Astrocyte of the spinal cord (primary cell): ENCODE results near the gene KCNK4.
"Not testable (repeated sequence)": the region's sequence is repeated elsewhere in the genome, so short reads cannot be mapped to it uniquely, and the experiment has no call there.

Source experiments
- DNase-seq: peaks from one replicate; pipeline ENCODE4 v3.0.0; 2011; ENCODE audit warnings: low read depth, low spot score
- H3K4me3 ChIP-seq: 2 replicates; pipeline ENCODE4 v1.5.1; 2011; ENCODE audit warnings: low read depth, mild to moderate bottlenecking, low read length, moderate library complexity
- in situ Hi-C: cut with HindIII; loops from 2 replicates; pipeline ENCODE4 v1.10.0; 2017; ENCODE audit warnings: low sequenced_read_pairs
- TF ChIP-seq, protein P1 (sequence below): IDR thresholded peaks from 2 replicates; pipeline ENCODE4 v1.5.1; 2012; ENCODE audit warnings: low read depth, mild to moderate bottlenecking, low read length, inconsistent platforms

The KCNK4 gene

DNA sequence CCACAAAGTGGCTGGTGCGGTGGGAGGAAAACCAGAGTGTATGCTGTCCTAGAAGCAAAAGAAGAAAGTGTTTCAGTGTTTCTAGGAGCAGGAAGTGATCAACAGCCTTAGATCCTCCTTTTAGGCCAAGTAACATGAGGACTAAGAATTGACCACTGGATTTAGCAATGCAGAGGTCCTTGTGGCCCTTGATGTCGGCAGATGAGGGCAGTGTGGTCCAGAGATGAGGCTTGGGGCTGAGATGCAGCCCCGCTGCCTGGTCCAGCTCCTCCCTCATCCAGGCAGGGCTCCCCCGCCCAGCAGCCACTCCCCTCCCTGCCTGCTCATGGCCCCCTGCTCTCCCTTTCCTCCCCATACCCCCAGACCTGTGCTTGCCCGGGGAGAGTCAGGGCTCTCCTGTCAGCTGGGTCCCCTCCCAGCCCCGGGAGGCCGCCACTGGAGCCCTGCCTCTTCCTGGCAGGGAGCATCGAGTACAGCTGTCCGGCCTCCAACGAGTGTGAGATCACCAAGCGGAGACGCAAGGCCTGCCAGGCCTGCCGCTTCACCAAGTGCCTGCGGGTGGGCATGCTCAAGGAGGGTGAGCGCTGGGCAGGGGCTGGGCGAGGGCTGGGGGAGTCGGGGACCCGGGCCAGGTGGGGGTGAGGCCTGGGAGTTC is 22.5 kb downstream of the KCNK4 start:
- no peak for DNase-seq
- TF ChIP-seq, protein P1, sequence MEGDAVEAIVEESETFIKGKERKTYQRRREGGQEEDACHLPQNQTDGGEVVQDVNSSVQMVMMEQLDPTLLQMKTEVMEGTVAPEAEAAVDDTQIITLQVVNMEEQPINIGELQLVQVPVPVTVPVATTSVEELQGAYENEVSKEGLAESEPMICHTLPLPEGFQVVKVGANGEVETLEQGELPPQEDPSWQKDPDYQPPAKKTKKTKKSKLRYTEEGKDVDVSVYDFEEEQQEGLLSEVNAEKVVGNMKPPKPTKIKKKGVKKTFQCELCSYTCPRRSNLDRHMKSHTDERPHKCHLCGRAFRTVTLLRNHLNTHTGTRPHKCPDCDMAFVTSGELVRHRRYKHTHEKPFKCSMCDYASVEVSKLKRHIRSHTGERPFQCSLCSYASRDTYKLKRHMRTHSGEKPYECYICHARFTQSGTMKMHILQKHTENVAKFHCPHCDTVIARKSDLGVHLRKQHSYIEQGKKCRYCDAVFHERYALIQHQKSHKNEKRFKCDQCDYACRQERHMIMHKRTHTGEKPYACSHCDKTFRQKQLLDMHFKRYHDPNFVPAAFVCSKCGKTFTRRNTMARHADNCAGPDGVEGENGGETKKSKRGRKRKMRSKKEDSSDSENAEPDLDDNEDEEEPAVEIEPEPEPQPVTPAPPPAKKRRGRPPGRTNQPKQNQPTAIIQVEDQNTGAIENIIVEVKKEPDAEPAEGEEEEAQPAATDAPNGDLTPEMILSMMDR = no peak
- in situ Hi-C loops = no loop called here
- H3K4me3 ChIP-seq = no peak overlapping the region

GRCh38 chr11:64314146-64314804 is 23.2 kb downstream of the KCNK4 start:
- TF ChIP-seq, protein P1 = peak; percentile 22
- in situ Hi-C loops = no loop called here
- H3K4me3 ChIP-seq = no peak overlapping the region
- DNase-seq = no peak

DNA sequence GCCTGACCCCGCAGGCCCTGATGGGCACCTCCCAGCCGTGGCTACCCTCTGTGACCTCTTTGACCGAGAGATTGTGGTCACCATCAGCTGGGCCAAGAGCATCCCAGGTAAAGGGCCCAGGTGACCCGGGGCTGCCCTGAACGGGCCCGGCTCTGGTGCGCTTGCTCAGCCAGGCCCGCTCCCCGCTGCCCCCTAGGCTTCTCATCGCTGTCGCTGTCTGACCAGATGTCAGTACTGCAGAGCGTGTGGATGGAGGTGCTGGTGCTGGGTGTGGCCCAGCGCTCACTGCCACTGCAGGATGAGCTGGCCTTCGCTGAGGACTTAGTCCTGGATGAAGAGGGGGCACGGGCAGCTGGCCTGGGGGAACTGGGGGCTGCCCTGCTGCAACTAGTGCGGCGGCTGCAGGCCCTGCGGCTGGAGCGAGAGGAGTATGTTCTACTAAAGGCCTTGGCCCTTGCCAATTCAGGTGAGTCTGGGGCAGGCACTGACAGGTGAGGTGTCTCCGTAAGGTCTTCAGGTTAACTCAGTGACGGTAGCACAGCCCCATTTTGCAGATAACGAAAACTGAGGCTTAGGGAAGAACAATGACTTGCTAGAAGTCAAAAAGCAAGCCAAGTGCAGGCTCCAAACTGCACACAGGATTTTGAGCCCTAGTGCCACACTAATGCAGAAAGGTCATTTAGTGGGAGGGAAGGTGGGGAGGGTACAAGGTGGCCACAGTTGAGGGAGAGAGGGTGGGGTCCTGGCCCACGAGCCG is 23.9 kb downstream of the KCNK4 start:
- DNase-seq = no peak
- in situ Hi-C loops = no loop called here
- TF ChIP-seq, protein P1 = no peak
- H3K4me3 ChIP-seq = no peak overlapping the region

- DNase-seq, in situ Hi-C loops, H3K4me3 ChIP-seq: not testable (repeated sequence)
Observed at GRCh38 chr11:64315667-64316526, 24.8 kb downstream of the KCNK4 start.

- TF ChIP-seq, protein P1 = peak; percentile 2
- in situ Hi-C loops = no loop called here
- H3K4me3 ChIP-seq = peak overlapping the region; percentile 97
- no peak for DNase-seq
Observed at GRCh38 chr11:64316672-64317324, 25.7 kb downstream of the KCNK4 start.

DNA sequence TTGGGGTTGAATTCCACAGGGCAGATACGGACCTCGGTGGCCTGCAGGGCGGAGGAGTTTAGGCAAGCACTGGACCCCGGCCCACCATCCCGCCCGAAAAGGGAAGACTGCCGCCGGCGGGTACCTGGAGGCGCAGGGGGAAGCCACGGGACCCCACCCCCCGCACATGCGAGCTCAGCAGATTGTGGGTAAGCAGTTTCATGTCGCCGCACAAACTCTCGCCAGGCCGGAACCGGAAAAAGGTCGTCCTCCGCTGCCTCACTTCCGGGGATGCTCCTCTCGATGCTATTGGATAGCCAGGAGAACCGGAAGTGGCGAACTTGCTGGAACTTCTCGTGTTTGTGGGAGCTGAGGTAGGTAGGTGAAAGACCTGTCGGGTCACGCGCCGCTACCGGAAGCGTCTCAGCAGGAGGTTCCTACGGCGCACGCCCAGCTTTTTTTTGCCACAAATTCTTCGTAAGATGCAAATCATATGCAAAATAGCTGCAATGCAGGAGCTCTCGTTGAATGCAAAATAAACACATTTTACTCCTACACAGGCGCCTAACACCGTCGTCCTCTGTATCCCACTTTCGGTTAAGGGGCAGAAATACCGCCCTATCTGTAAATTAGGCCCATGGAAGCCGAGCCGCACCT is 26.3 kb downstream of the KCNK4 start, which contains the start of gene TRMT112:
Gene TRMT112 (minus strand): TSS at position 235 of the 636 bp plus-strand sequence. CDS start 33 bp downstream, at position 202.
- in situ Hi-C loops = no loop called here
- peak; percentile 97 for DNase-seq
- TF ChIP-seq, protein P1 = no peak
- H3K4me3 ChIP-seq = peak within 1 kb of the TSS; percentile 97
